Femur (tissue), 1 donor: ENCODE data around the gene ASB2.
A peak's percentile ranks its signal among the peaks of the same experiment; 100 is the strongest.

Experiments used
- DNase-seq: peaks from one replicate; pipeline ENCODE4 v3.0.0-alpha.2; 2017

ASB2 gene

DNA sequence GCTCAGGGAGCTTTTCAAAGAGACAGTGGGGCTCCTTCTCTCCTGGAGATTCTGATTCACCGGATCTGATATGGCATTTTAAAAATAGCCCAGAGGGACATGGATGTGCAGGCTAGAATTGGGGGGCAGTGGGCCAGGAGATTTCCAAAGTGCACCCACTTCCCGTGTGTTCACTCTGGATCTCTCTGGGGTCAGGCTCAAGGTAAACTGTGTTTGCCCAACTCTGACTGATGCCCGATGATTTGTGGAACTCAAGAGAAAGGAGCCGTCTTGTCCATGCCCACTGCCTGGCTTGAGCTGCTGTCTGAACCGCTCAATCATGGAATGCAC lies 31.3 kb downstream of the ASB2 start:
- DNase-seq = no peak

DNA sequence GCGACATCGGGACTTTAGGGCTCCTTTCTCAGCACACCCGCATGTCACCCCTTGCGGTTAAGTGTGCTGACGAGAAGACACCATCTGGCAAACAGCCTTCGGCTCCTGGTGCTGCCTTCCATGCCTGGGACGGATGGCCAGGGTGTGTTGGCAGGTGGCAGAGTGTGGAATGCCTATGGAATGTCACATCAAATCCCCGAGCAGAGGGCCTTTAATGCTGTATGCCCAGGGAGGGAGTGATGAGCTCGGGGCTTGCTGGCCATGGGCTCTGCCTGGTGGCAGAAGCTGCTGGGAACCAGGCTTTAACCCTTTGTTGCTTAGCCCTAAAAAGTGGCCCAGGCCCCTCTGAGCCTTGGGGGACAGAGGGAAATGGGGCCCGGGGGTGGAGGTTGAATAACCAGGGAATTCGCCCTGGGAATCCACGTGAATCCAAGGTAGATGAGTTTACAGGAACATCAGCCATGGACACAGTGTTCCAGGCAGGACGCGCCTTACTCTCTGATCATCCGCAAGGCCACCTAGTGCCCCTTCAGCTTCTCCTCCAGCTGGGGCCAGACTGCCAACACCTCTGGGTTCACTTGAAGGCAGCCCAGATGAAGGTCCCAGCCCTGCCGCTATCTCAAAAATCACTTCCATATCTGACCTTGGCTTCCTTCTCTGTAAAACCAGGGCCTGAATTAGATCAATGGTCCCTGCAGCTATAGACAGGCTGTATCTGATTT lies 31.9 kb downstream of the ASB2 start:
- DNase-seq = peak; percentile 61

DNA sequence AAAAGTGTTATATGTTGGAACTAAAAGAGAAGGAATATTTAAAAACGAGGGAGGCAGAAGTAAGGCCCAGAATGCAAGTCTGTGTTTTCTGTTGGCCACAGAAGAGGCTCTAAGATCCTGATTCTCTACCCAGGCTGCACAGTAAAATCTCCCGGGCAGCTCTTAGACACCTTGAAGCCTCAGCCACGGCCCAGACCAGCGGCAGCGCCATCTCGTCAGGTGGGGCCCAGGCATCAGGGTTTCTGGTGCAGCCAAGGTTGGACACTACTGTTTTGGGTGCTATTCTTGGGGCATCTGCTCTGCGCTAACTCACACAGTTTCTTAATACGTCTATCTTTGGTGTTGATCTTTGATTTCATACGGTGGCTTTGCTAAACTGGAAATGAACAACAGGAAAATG lies 32.4 kb downstream of the ASB2 start:
- DNase-seq = no peak

DNA sequence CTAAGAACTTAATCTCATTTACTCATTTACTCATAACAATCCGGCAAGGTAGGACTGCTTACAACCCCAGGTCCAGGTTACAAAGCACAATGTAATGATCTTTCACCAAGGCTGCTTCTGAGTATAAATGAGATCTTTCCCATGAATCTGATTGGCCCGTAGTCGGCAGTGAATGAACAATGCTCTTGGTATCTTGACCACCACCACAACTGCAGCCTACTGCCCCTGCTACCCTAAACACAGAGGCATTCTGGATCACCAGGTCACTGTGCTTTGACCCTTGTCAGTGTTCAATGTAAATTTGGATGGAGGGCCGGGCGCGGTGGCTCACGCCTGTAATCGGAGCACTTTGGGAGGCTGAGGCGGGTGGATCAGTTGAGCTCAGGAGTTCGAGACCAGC lies 33.3 kb downstream of the ASB2 start:
- no peak for DNase-seq

DNA sequence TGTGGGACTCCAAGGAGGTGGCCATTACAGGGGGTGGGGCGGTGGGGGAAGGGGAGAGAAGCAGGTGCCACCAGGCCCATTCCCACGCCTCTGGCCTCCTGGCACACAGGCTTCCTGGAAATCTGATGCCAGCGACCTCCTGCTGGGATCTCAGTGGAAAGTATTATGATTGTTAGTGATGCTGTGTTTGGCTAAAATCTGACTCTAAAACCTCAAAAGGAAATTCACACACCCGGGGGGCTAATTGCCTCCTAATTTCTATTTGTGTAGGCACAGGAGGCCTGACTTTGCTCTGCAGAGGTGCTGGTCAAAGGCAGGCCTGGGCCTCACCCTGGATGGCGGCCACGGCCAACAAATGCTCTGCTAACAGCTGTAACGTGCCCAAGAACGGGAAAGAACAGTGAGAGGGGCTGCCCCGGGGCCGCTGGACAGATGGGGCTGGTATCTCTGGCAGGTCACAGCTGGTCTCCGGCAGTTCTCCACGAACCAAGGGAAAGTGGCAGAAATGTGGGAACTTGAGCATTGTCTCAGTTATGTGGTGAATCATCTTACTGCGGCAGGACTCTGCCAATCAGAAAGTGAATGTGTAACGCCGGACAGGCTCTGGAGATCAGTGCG lies 35.0 kb downstream of the ASB2 start:
- peak; percentile 62 for DNase-seq

DNA sequence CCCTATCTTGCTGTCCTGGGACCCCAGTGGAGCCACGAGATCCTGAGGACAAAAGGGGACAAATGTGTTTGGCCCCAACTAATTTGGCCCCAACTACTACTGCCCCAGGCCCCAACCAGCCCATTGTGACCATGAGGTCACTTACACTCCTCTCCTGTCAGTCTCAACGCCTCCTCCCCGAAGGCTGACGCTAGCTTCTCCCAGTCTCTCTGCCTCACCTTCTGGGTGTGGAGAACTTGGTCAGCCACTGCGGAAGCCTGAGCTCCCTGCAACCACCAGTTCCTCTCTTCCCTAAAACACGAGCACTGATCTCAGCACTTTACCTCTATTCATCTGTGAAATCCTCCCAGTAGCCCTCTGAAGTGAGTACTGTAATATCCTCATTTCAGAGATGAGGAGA lies 35.9 kb downstream of the ASB2 start:
- DNase-seq = no peak

DNA sequence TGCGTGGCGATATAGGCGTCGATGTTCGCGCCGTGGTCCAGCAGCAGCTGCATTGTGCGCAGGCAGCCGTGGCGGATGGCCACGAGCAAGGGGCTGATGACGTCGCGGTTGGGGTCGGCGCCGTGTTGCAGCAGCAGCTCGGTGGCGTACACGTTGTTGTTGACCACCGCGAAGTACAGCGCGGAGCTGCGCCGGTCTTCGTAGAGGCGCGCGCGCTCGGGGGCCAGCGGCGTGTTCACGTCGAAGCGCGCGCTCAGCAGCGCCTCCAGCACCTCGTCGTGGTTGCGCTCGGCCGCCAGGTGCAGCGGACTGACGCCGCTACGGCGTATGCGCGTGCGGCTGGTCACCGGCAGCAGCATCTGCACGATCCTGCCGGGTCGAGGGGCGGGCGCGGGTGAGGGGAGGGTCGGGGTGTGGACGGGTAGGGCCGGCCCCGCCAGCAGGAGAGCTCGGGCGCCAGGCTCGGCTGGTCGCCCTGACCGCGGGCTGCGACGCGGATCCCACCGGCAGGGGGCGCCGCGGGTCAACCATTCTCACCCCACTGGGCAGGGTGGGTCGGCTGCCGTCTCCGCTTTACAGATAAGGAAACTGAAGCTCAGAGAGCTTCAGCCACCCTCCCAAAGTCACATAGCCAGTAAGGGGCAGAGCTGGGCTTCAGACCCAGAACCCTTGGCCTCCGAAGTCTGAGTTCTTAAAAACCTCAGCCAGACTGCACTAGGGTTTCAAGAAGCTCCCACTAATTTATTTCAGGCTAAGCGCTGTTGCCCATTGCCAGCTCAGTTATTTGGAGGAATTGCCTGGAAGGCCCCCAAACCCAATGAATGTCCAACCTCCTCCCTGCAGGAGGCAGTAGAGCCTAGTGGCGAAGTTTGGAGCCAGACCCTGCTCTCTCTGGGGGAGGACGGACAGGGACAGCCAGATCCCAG lies 36.8 kb downstream of the ASB2 start:
- DNase-seq = peak; percentile 84

DNA sequence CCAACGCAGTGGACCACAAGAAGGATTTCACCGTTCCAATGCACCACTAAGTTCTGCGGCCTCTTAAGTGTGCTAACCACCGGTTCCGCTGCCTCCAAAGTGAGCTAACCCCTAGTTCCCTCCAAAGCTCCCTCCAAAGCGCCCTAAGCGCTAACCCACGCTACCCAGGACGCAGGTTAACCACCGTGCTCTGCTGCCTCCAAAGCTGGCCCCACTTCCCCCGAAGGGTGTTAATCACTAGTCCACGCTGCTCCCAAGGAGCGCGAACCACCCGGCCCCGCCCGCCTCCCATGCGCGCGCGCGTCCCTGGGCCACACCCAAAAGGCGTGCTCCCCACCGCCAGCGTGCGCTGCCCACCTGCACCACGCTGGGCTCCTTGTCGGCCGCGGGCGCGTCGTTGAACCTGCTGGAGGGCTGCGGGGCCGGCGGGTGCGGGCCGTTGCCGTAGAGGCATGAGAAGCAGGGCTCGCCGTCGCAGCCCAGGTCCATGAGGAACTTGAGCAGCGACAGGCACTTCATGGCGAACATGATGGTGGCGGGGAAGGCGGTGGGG lies 37.5 kb downstream of the ASB2 start:
- no peak for DNase-seq

DNA sequence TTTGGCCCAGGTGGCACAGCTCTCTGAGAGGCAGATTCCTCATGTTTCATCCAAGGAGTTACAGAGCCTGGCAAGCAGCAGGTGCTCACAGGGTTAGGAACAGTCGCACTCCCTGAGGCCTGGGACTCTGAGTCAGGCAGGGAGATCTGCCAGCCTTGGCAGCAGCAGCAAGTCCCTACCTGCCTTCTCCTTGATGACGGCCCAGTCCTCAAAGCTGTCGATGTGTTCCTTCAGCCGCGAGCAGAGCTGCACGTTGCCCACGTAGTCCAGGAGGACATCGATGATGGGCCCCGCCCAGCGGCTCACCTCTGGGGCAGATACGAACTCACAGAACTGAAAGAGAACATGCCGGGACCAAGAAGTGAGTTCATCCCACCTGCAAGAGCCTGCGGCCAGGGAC lies 38.9 kb downstream of the ASB2 start:
- no peak for DNase-seq

DNA sequence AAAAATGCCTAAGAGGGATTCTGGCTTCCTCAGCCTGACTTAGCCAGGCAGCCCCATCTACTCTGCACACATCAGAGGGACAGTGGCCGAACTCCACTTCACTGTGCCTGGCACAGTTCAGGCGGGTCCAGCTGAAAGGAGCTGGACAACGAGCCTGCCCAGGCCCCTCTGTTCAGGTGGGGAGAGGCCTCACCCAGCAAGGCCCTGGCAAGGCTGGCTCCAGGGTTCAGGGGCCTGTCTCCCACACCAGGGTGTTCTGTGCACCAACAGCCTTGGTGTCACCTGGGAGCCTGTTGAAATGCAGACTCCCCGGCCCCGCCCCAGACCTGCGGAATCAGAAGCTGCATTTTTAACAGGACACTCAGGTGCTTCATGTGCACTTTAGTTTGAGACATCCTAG lies 39.4 kb downstream of the ASB2 start:
- no peak for DNase-seq

DNA sequence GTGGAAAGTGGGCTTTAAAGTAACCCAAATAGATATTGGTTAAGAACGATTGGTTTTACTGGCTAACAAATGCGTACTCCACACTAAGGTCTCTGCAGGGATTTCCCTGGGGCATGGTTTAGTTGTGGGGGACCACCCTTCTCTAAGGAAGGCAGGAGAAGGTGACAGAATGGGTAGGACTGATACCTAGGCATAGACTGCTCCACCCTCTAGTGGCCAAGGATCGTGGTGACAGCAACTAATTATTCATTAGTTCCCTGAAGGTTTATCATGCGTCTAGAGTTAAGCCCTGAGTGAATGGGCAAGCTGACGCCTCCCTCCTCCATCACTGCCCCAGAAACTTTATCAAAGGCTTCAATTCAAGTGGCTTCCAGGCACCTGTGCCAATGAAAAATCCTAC lies 40.1 kb downstream of the ASB2 start:
- DNase-seq = no peak

DNA sequence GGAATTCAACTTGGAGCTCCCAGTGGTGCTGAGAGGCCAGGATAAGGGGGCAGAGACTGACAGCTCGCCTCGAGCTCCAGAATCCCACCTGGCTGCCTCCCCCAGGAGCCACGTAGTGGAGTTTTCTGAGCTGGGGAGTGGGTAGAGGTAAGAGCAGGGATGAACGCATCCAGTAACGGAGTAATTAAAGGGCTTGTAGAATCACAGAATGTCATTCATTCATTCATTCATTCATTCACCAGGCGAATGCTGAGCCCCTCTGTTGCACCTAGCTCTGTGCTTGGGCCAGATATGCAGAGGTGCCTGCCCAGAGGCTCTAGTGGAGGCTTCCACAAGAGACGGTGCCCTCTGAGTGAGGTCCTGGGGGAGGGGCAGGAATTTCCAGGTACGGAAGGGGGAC lies 41.2 kb downstream of the ASB2 start:
- no peak for DNase-seq

DNA sequence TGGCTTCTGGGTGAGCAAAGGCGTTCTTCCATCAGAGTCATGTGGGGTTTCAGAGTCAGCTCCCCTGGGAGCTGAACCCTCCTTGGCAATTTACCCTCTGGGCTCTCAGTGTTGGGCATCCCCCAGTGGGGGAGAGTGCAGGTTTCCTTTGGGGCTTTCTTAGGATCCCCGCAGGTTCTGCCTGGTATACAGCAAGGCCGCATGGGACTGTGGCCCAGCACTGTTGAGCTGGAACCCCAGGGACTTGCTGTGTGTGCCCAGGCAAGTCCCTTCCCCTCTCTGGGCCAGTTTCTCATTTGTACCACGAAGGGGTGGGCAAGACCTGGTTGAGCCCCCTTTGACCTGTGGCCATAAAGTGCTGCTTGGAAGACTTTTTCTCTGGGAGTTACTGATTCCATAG lies 43.7 kb downstream of the ASB2 start:
- no peak for DNase-seq

DNA sequence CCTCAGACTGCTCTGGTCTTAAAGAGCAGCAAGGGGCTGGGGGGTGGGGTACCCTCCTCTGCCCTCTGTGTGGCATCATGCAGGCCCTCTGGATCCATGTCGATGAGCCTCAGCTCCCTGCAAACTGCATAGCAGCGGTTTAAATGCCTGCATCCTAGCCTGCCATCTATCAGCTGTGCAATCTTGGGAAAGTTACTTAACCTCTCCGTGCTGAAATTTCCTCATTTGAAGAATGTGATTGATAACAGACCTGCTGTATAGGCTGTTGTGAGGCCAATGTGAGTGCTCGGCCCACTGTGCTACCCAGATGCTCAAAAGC lies 45.4 kb downstream of the ASB2 start:
- no peak for DNase-seq

DNA sequence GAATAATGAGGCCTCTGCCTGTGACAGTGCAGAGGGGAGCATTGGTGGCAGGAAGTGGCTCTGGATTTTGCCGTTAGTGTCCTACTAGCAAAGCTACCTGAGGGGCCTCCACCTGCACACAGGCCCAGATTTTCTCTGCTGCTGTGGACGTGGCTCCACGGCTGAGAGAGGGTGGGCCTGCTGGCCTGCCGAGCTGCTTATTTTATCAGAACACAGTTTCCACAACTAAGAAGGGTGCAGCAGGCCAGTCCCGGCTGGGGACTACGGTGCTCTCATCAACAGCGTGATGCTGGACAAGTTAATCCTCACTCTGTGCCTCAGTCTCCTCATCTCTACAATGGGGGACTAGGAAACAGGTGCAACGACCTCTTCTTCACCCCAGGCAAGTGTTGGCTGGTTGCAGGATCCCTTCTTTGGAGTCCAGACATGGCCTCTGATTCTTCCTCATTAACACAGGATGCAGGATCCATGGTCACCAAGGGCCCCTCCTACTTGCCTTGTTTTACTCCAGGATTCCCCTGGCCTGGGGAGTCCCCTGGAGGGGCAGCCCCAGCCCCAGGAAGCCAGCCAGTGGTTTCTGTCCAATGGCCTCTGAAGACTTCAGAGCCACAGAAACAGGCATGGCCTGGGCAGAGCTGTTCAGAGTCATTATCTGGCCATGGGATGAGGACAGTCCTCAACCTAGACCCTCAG lies 45.9 kb downstream of the ASB2 start:
- DNase-seq = no peak

DNA sequence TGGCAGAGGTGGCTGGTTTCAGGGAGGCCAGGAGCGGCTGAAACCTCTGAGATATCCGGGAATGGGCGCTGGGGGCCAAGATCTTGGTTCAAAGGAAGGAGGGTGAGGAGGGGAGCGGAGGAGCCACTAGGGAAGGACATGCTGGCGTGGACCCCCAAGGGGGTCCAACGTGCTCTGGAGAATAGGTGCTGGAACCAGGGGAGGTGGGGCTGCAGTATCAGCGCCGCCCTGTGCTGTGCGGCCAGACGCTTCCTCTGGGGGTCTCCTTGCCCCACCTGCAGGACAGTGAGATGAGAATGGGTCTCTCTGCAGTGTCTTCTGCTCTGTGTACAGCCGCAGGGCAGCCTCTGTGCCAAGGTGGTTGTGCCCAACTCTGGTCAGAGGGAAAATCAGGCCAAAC lies 46.7 kb downstream of the ASB2 start:
- DNase-seq = no peak

DNA sequence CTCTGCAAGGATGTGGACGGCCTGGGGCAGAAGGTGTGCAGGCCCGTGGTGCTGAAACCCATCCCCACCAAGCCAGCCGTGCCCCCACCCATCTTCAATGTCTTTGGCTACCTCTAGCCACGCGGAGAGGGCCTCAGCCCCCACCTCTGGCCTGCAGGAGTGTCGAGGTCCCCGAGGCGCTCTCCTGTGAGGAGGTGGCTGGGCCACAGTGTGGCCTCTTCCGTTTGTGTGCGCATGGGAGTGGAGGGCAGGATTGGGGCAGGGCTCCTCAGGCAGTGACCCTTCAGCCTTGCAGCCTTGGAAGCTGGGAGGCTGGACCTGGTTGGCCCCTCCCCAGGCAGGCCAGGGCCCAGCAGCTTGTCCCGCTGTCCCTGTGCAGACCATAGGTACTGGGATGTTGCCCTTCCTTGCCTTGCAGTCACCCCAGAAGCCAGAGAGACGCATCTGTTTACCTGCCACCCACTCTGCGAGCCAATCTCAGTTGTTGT lies 47.3 kb downstream of the ASB2 start:
- DNase-seq = no peak

DNA sequence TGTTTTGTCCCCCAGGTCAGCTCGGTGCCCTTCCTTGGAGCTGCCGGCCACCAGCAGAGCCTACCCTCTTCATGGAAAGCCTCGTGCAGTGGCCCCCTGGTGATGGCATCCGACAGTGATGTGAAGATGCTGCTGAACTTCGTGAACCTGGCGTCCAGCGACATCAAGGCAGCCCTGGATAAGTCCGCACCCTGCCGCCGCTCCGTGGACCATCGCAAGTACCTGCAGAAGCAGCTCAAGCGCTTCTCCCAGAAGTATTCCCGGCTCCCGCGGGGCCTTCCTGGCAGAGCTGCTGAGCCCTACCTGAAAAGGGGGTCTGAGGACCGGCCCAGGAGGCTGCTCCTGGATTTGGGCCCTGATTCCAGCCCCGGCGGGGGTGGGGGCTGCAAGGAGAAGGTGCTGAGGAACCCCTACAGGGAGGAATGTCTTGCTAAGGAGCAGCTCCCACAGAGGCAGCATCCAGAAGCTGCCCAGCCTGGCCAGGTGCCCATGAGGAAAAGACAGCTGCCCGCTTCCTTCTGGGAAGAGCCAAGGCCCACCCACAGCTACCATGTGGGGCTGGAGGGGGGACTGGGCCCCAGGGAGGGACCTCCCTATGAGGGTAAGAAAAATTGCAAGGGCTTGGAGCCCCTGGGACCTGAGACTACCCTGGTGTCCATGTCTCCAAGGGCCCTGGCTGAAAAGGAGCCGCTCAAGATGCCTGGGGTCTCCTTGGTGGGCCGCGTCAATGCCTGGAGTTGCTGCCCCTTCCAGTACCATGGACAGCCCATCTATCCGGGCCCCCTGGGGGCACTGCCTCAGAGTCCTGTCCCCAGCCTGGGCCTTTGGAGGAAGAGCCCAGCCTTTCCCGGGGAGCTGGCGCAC lies 48.0 kb downstream of the ASB2 start:
- no peak for DNase-seq

DNA sequence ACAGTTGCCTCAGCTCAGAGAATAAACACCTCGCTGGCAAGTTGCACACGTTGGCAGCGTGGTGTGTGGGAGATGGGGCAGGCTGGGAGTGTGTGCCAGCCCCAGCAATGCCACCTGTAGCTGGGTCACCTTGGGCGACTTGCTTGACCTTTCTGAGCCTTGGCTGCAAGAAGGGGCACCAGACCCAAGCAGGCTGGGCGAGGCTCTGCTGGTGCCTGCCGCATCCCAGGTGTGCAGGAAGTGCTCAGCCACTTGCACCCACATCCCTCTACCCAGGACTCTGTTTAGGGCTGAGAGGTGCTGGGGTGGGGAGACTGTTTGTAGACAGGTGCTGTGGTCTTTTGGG lies 48.6 kb downstream of the ASB2 start:
- no peak for DNase-seq

DNA sequence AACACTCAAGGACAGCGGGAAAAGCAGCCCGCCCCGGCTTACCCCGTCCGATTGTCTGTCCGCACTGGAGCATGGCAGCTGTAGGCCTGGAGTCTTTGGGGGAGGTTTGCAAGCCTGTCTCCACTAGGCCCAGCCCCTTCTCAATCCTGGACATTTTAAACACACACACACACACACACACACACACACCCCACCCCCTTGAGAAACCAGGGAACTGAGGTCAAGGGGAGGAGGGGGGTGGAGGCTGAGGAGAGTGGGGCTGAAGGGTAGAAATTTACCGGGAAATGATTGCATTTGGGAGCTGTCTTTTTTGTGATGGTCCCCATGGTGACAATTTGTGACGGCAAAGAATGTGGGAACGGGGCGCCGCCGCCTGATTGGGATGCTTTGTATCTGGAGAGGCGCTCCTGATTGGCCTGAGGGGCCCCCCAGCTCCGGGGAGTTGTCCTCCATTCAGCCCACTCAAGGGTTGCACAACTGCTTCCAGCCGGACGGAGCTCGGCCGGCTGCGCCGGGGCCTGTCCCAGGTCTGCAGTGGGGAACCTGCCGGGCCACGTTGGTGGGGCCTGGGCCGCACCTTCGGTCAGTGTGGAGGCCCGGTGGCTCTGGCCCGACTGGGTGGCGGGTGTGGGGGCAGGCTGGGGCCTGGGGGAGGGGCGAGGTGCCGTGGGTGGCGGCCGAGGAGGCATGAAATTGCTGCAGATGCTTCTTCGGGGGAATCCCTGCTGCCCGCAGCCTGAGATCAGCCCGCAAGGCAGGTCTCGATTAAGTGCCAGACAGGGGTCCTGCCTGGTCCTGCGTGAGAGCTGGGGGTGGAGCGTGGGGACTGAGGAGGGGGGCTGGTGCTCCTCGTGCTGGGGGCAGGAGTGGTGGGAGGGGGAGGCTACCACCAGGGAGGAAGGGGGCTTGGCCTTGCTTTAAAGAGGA lies 49.2 kb downstream of the ASB2 start, which contains the start of gene FAM181A:
Gene FAM181A (plus strand): TSS at position 472 of the 927 bp plus-strand sequence. CDS start 942 bp downstream, outside the sequence.
- DNase-seq = no peak
